HG03342 (cell line): Measurements from ENCODE around the gene RHOBTB1.
A peak's percentile ranks its signal among the peaks of the same experiment; 100 is the strongest.
"Not testable (repeated sequence)": the region's sequence is repeated elsewhere in the genome, so short reads cannot be mapped to it uniquely, and the experiment has no call there.

ENCODE experiments used
- ATAC-seq: cut with Tn5 transposase; IDR thresholded peaks from one replicate; pipeline ENCODE4 v1.9.1; 2021; ENCODE audit warnings: mild to moderate bottlenecking, moderate library complexity; ENCODE audit not compliant: unreplicated experiment

RHOBTB1 gene, protein sequence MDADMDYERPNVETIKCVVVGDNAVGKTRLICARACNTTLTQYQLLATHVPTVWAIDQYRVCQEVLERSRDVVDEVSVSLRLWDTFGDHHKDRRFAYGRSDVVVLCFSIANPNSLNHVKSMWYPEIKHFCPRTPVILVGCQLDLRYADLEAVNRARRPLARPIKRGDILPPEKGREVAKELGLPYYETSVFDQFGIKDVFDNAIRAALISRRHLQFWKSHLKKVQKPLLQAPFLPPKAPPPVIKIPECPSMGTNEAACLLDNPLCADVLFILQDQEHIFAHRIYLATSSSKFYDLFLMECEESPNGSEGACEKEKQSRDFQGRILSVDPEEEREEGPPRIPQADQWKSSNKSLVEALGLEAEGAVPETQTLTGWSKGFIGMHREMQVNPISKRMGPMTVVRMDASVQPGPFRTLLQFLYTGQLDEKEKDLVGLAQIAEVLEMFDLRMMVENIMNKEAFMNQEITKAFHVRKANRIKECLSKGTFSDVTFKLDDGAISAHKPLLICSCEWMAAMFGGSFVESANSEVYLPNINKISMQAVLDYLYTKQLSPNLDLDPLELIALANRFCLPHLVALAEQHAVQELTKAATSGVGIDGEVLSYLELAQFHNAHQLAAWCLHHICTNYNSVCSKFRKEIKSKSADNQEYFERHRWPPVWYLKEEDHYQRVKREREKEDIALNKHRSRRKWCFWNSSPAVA

DNA sequence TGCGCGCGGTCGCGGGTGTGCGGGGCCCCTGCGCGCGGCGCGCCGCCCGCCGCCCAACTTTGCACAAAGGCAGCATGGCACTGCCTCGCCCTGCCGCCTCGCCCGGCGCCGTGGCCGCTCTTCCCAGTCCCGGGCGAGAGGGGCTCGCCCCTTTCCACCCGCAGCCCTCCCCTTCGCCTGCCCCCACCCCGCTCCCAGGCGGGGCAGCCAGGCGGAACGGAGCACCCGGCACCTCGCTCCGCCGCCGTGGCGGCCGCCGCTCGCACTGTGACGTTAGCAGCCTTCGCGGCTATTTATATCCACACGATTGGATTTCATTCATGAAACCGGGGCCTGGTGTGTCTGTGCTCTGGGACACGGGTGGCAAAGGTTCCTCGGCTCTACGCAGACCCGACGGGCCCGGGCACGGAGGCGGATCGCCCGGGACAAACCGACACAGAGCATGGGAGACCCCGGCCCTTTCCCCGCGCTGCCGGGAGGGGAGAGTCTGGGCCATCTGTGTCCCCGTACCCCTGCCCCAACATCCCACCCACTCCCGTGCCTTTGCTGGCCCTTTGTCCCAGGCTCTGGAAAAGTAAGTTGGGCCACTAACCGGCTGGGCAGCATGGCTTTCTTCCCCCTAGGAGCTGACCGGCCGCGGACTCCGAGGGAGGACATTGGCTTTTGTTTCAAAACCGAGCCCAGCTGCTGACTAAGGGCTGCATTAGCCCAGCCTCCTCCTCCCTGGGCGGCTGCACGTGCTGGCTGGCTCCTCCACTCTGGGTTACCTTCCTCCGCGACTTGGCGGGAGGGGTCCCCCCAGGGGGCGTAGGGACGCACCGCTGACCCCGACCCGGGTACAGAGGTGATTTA lies at the start of gene RHOBTB1:
Gene RHOBTB1, minus strand, starts transcription at position 128 of the 852 bp plus-strand sequence. CDS start 32,643 bp downstream, outside the sequence.
- ATAC-seq, result peak; percentile 42

DNA sequence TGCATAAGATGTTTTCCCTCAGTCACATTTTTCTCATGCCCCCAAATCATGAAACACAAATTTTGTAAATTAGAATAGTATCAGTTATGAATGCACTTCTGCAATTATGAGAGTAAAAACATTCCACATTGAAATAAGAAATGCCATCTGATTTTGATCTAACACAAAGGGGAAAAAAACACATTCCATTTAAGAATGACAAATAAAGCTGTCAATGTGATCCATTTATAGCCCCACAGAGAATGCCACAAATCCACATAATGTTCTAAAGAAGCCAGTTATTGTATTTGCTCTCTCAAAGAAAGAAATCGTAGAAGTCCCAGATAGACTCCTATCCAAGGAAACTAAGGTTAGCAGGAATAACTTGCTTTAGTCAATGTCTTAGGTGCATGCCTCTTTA lies 48.7 kb upstream of the RHOBTB1 start:
- no peak for ATAC-seq

GRCh38 chr10:60990663-60991062 lies 46.7 kb upstream of the RHOBTB1 start:
- ATAC-seq, result no peak

DNA sequence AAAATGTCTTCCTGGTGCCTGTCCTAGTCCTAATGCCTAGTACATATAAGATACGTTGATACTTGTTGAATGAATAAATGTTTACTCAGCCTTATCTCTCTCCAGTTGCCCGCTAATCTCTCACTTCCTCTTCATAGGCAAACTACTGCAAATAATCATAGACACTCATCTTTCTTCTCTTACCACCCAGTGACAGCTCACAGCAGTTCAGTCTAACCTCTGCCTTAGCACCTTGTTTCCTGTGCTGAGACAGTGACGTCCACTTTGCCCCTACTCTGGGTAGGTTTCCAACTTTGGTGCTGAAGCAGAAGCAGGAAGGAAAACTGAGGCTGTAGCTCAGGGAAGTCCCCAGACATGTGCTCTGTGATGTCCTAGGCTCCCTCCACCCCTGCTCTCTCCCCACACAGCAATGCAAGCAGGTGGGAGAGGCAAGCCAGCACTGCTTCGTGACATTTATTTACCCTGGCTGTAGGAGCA lies 45.5 kb upstream of the RHOBTB1 start:
- no peak for ATAC-seq

DNA sequence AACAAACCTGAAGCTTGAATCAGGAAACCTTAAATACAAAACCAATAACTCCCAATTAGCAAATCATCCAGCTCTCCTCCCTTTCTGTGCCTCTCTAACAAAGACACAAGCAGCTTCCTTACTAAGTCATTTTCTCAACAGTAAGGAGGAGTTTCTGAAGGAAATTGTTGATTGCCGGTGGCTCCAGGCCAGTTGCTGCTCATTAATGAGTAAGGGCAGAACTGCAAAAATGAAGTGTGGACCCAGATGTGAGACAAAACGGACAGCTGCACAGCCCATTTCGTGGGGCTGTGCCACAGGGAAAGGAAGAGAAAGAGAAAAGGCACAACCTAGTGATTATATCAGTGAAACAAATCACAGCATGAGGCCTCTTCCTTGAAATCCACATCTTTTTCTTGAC lies 42.8 kb upstream of the RHOBTB1 start:
- ATAC-seq, result no peak

DNA sequence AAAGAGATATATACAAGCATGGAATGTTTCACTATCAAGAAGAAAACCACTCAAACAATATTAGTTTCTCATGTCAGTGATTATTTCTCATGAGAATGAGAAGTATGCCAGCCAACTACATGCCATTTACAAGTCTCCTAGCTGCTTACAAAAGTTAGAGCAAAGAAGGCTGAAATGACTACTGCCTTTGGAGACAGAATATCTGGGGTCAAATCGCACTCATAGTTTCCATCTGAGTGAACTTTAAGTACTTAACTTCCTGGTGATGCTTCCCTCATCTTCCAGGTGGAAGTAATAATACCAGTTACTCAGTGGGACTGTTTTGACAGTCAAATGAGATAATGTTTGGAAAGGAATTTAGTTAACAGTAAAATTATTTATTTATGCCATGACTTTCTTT lies 42.0 kb upstream of the RHOBTB1 start:
- no peak for ATAC-seq

- ATAC-seq, result no peak
Observed at GRCh38 chr10:60980997-60981396, 37.0 kb upstream of the RHOBTB1 start.

- no peak for ATAC-seq
Observed at GRCh38 chr10:60979667-60980104, 35.7 kb upstream of the RHOBTB1 start.

- no peak for ATAC-seq
Observed at GRCh38 chr10:60978287-60979115, 34.5 kb upstream of the RHOBTB1 start.

GRCh38 chr10:60977161-60978122 lies 33.5 kb upstream of the RHOBTB1 start:
- ATAC-seq, result no peak

DNA sequence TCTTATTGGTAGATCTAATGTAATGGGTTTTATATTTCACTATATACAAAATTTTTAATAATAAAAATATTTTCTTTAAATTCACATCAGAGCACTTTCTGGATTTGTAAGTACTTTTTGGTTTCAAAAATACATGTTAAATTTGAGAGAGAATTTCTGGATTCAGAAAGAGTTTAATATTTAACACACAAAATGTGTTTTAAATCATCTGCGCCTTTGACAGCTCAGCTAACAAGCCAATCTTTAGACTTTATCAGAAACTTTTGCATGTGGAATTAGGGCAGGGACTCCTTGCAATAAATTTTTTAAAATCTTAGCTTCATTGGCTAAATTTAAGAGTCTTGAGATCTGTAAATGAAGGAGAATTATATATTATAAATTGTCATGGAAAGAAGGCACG lies 32.7 kb upstream of the RHOBTB1 start:
- ATAC-seq, result no peak

DNA sequence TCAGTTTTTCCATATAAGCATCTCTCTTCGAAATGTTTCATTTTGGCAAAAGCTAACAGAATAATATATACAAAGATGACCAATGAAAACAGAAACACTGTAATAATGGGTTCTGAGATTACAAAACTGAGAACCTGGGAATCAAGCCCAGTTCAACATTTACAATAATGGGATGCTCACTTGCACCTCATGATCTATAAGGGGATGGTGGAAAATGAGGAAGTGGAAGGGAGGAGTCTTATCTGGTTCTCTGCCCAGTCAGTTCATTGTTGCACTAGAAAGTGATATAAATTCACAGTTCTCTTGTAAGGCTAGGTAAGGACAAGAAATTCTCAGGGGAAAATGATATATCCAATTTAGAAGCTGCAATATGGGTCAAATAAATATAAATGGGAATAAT lies 31.7 kb upstream of the RHOBTB1 start:
- ATAC-seq, result no peak

DNA sequence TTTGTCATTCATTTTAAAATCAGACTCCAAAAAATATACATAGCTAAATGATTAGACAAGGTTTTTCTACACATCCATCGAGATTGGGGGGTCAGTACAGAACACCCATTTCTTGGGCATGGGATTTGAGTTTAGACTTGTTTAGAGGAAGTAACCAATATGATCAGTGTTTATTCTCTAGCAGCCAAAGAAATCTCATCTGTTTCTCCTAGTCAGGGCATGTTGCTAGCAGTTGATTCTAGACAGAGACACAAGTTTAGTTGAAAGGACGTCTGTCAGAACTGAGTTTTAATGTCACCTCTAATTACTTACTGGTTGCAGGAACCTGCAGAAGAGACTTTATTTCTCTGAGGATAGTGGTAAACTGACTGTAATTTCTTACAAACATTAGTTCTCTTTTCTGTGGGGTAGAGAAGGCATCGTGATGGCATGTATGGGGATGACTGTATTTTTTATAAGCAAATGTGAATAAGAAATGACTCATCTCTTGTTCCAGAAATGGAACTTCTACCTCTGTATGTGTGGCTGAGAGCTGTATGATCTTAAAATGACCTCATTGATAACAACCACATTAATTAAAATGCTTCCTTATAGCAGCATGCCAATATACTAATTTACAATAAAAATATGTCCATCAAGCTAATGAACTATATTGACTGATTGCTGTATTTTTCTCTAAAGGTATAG lies 30.6 kb upstream of the RHOBTB1 start:
- ATAC-seq, result no peak

DNA sequence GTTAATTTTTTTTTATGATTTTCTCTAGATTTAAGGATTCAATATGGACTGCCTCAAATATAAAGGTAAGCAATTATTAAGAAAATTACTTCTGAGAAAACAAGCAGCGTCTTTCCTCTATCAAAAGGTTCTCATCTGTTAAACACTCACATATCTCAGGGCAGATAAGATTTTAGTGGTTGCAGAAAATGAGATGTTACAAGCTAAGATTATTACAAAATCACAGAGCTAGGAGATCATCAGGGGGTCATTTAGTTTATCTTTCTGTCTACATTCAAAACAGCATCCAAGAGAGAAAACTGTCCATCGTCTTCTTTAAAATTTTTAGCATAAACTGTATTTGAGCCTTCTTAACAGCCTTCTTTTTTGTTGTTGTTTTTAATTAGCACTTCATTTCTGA lies 29.1 kb upstream of the RHOBTB1 start:
- ATAC-seq, result no peak

DNA sequence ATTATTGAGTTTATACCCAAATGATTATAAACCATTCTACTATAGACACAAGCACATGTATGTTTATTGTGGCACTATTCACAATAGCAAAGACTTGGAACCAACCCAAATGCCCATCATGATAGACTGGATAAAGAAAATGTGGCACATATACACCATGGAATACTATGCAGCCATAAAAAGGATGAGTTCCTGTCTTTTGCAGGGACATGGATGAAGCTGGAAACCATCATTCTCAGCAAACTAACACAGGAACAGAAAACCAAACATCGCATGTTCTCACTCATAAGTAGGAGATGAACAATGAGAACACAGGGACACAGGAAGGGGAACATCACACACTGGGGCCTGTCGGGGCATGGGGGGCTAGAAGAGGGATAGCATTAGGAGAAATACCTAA lies 28.2 kb upstream of the RHOBTB1 start:
- not testable (repeated sequence) for ATAC-seq

- no peak for ATAC-seq
Observed at GRCh38 chr10:60970526-60970925, 26.5 kb upstream of the RHOBTB1 start.

DNA sequence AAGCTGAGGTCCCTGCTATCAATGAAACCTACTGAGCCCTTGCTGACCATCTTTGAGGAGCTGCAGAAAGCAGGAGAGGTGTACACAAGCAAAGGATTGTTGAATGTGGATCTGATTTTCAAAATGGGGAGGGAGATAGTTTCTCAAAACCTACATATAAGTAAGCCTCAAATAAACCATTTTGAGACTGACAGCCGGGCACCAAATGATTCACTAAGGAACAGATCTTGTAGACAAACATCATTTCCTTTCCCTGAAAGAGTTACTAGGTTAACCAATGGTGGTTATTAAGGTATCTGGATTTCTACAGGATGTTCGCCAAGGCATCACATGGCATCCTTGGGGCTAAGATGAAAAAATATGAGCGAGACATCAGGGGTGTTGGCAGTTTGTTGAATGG lies 24.5 kb upstream of the RHOBTB1 start:
- ATAC-seq, result no peak

DNA sequence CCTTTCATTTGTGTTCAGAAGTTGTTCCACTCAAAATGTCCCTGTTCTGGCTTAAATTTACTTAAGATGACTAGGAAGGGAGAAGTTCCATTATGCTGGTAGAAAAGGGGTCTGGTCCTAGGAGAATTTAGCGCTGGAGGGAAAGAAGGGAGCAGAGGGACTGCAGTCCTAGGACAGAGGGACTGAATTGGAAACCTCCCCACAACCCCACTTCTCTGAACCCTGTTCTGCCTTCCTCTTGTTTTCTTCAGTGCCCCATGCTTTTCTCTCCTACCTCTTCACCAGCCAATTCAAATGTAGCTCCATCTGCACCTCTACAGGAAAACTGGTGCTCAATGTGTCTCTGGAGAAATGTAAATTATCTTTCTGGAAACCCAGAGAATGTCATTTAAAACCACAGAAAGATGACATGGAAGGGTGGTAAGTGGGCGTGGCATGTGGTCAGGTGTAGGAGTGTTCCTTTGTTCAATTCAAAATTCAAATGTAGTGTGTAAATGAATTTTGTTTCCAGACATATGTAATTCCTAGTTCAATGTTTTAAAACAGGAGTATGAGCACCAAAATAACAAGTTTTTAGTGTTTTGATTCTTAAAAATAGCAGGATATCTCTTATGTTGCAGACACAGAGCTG lies 24.0 kb upstream of the RHOBTB1 start:
- no peak for ATAC-seq
